CD14-positive monocyte (primary cell): ENCODE data around the gene EXD1. TPM values are rescaled to one million over a fixed set of nuclear protein-coding genes. Genes with fewer than 3 reads are reported as not detected.
"Not testable (repeated sequence)": the region's sequence is repeated elsewhere in the genome, so short reads cannot be mapped to it uniquely, and the experiment has no call there.

Source experiments
- DNase-seq, 3 donors: peaks; one replicate each; pipeline ENCODE4 v3.0.0-alpha.2; 2011 to 2022
- H2AFZ ChIP-seq: 2 replicates; pipeline ENCODE4 v1.6.0; 2012; ENCODE audit warnings: mild to moderate bottlenecking, low read depth, low read length, inconsistent platforms; ENCODE audit not compliant: insufficient read depth, poor library complexity, severe bottlenecking
- H3K27ac ChIP-seq, 2 donors: 1 replicate in 1 of 2; 2 replicates in 1 of 2; pipeline ENCODE4 v1.5.1; 2012 to 2013; ENCODE audit warnings: low read length in 2 of 2, control low read depth in 1 of 2, inconsistent platforms in 1 of 2, low read depth in 1 of 2, mild to moderate bottlenecking in 1 of 2
- H3K27me3 ChIP-seq, 2 donors: one replicate each; pipeline versions ENCODE4 v1.6.0 to v1.6.1; 2011 to 2013; ENCODE audit warnings: low read length in 2 of 2; ENCODE audit not compliant: control insufficient read depth in 2 of 2, insufficient read depth in 2 of 2
- H3K36me3 ChIP-seq, 2 donors: replicated peaks in 1 of 2; 1 replicate in 1 of 2; 2 replicates in 1 of 2; pipeline versions ENCODE4 v1.5.1 to v1.6.1; 2012 to 2013; ENCODE audit warnings: low read length in 2 of 2, control low read depth in 1 of 2, inconsistent platforms in 1 of 2, mild to moderate bottlenecking in 1 of 2; ENCODE audit not compliant: insufficient read depth in 2 of 2, control insufficient read depth in 1 of 2
- H3K4me1 ChIP-seq, 2 donors: 1 replicate in 1 of 2; 2 replicates in 1 of 2; pipeline versions ENCODE4 v1.5.1 to v1.6.1; 2012 to 2013; ENCODE audit warnings: low read length in 2 of 2, control low read depth in 1 of 2, inconsistent platforms in 1 of 2, mild to moderate bottlenecking in 1 of 2, moderate library complexity in 1 of 2; ENCODE audit not compliant: insufficient read depth in 2 of 2, control insufficient read depth in 1 of 2
- H3K4me2 ChIP-seq: replicated peaks from 2 replicates; pipeline ENCODE3; 2012; ENCODE audit warnings: low read length, moderate library complexity, mild to moderate bottlenecking; ENCODE audit not compliant: poor library complexity, severe bottlenecking; ENCODE audit errors: extremely low read depth
- H3K4me3 ChIP-seq, 3 experiments: fragments of 200-600 bp in 1 of 3; sonication (generic) in 1 of 3; replicated peaks in 1 of 3; 1 replicate in 2 of 3; 2 replicates in 1 of 3; pipeline ENCODE4 v1.5.1; 2011 to 2013; ENCODE audit warnings: low read length in 3 of 3, mild to moderate bottlenecking in 3 of 3, control low read depth in 2 of 3, low read depth in 2 of 3, inconsistent platforms in 1 of 3, moderate library complexity in 1 of 3
- H3K79me2 ChIP-seq: 2 replicates; pipeline ENCODE4 v1.6.0; 2012; ENCODE audit warnings: mild to moderate bottlenecking, control low read depth, inconsistent platforms, low read length, moderate library complexity; ENCODE audit not compliant: insufficient read depth
- H3K9ac ChIP-seq: 2 replicates; pipeline ENCODE4 v1.6.0; 2017; ENCODE audit warnings: low read length, mild to moderate bottlenecking; ENCODE audit not compliant: insufficient read depth, poor library complexity, severe bottlenecking
- H3K9me3 ChIP-seq, 2 donors: replicated peaks in 1 of 2; 1 replicate in 1 of 2; 2 replicates in 1 of 2; pipeline versions ENCODE4 v1.5.1 to v1.6.1; 2012 to 2013; ENCODE audit warnings: low read length in 2 of 2, control low read depth in 1 of 2; ENCODE audit not compliant: control insufficient read depth in 1 of 2, insufficient read depth in 1 of 2
- H4K20me1 ChIP-seq: 2 replicates; pipeline ENCODE4 v1.6.0; 2012; ENCODE audit warnings: mild to moderate bottlenecking, low read length, control low read depth, moderate library complexity; ENCODE audit not compliant: insufficient read depth
- H3K27ac Mint-ChIP-seq, 7 donors: one replicate each; pipeline ENCODE4 v1.8.0; 2020; ENCODE audit warnings: mild to moderate bottlenecking in 7 of 7, mixed read lengths in 7 of 7, moderate library complexity in 6 of 7, inconsistent platforms in 2 of 7
- H3K27me3 Mint-ChIP-seq, 3 donors: one replicate each; pipeline ENCODE4 v1.8.0; 2021 to 2022; ENCODE audit warnings: low read depth in 3 of 3, mild to moderate bottlenecking in 3 of 3, mixed read lengths in 3 of 3, moderate library complexity in 3 of 3, inconsistent platforms in 1 of 3
- H3K36me3 Mint-ChIP-seq, 2 donors: one replicate each; pipeline ENCODE4 v1.8.0; 2020; ENCODE audit warnings: mixed read lengths in 2 of 2, inconsistent platforms in 1 of 2, mild to moderate bottlenecking in 1 of 2
- H3K4me1 Mint-ChIP-seq: one replicate; pipeline ENCODE4 v1.8.0; 2020; ENCODE audit warnings: mild to moderate bottlenecking, mixed read lengths
- H3K4me3 Mint-ChIP-seq, 2 donors: one replicate each; pipeline ENCODE4 v1.8.0; 2020; ENCODE audit warnings: mild to moderate bottlenecking in 2 of 2, mixed read lengths in 2 of 2, moderate library complexity in 1 of 2
- H3K9me3 Mint-ChIP-seq, 7 donors: one replicate each; pipeline ENCODE4 v1.8.0; 2020 to 2022; ENCODE audit warnings: mixed read lengths in 7 of 7, mild to moderate bottlenecking in 6 of 7, moderate library complexity in 6 of 7, inconsistent platforms in 2 of 7
- WGBS: methylation state at CpG from one replicate; pipeline ENCODE4 v1.1.5; 2013; ENCODE audit warnings: missing lambda C conversion rate; ENCODE audit not compliant: insufficient coverage; 5-methylcytosine and 5-hydroxymethylcytosine counted together
- intact Hi-C, 2 donors: fragments of 100-400 bp; cut with micrococcal nuclease; formaldehyde crosslinking; loops; one replicate each; pipeline versions ENCODE4 v1.15.0 to v1.15.1; 2023
- polyA plus RNA-seq, 3 donors: library from polyadenylated mRNA; depleted of rRNA in 1 of 3; unstranded in 2 of 3; stranded (reverse) in 1 of 3; fragments of 300-500 nt in 2 of 3; fragments of >200 nt in 1 of 3; fragmentation: Illumina TruSeq in 2 of 3; gene quantifications; 1 replicate in 2 of 3; 2 replicates in 1 of 3; pipeline ENCODE4 v1.2.3, GENCODE V29; 2012 to 2021
- TF ChIP-seq, protein P1 (sequence below): fragments of 200-600 bp; IDR thresholded peaks from one replicate; pipeline ENCODE4 v1.8.0; 2022; ENCODE audit warnings: antibody characterized with exemption, mild to moderate bottlenecking

Gene EXD1
- polyA plus RNA-seq, 3 donors = 0.04 to 0.08 TPM; not detected in 1

DNA sequence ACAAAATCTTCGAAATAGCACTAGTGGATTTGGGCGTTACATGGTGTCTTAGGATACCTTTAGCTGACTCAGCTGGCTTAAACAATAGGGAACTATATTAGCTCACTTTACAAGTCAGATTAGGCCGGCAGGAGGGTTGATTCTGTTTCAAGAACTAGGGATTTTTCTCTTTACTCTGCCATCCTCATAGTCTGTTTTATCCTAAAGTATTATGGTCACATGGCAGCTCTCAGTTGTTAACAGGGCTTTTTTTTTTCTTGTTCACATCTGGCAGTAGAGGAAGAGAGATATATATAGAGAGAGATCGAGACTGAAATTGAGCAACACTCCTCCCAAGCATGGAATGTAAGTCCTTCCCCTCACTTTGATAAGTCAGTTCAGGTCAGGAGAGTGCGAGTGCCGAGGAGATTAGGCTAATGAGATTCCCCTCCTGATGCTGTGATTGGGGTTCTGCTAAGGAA, 33.4 kb upstream of the EXD1 start:
- TF ChIP-seq, protein P1, sequence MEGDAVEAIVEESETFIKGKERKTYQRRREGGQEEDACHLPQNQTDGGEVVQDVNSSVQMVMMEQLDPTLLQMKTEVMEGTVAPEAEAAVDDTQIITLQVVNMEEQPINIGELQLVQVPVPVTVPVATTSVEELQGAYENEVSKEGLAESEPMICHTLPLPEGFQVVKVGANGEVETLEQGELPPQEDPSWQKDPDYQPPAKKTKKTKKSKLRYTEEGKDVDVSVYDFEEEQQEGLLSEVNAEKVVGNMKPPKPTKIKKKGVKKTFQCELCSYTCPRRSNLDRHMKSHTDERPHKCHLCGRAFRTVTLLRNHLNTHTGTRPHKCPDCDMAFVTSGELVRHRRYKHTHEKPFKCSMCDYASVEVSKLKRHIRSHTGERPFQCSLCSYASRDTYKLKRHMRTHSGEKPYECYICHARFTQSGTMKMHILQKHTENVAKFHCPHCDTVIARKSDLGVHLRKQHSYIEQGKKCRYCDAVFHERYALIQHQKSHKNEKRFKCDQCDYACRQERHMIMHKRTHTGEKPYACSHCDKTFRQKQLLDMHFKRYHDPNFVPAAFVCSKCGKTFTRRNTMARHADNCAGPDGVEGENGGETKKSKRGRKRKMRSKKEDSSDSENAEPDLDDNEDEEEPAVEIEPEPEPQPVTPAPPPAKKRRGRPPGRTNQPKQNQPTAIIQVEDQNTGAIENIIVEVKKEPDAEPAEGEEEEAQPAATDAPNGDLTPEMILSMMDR = no peak
- Mint-ChIP-seq H3K4me1 (peaks cover 28% of the 10 kb centered on the region), H3K27me3 (peaks cover 0 to 3% (median 0%) of the 10 kb centered on the region in 3 donors), H3K27ac (peak overlapping the region in 5 of 7 donors; percentile 63 to 78 (median 68)), H3K36me3 (peaks cover 58 to 91% of the 10 kb centered on the region in 2 donors), H3K9me3 (peaks cover 0 to 2% (median 0%) of the 10 kb centered on the region in 7 donors), H3K4me3 (peak overlapping the region in 1 of 2 donors; percentile 61)
- Histone ChIP-seq H3K79me2 (no peaks in the 10 kb centered on the region), H3K9me3 (no peaks in the 10 kb centered on the region), H3K27me3 (no peaks in the 10 kb centered on the region), H3K4me3 (no peak overlapping the region), H3K27ac (peak overlapping the region in 1 of 2 donors; percentile 40), H3K4me2 (no peak overlapping the region), H3K9ac (no peak overlapping the region), H2AFZ (no peak overlapping the region), H3K4me1 (peaks cover 22 to 26% of the 10 kb centered on the region in 2 donors), H4K20me1 (no peaks in the 10 kb centered on the region), H3K36me3 (peaks cover 41 to 76% of the 10 kb centered on the region in 2 donors)
- 20% methylated on average over 1 of the region's 6 CpGs for WGBS
- no peak for DNase-seq
- intact Hi-C loops = no loop called here

DNA sequence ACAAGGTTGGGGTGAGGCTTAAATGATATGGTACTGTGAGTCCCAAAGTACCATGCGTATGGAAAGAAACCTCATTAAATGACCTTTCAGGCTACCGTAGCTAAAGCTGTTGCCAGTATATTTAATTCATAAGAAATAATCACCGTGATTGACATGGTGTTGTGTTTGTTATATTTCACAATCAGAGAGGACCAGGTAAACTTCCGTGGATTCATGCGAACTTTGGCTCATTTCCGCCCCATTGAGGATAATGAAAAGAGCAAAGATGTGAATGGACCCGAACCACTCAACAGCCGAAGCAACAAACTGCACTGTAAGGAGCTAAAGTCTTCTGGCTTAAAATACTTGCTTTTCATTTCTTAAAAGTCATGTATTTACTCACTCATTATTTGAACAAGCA, 32.0 kb upstream of the EXD1 start:
- peaks cover 34% of the 10 kb centered on the region for H3K4me1 Mint-ChIP-seq
- no peak overlapping the region for H3K4me3 Mint-ChIP-seq
- no peaks in the 10 kb centered on the region for H4K20me1 ChIP-seq
- no peak for DNase-seq
- WGBS = 100% methylated on average over 4 of the region's 8 CpGs
- peaks cover 50 to 78% of the 10 kb centered on the region in 2 donors for H3K36me3 ChIP-seq
- H3K27me3 Mint-ChIP-seq = peaks cover 0 to 3% (median 0%) of the 10 kb centered on the region in 3 donors
- no peaks in the 10 kb centered on the region for H3K27me3 ChIP-seq
- no peak overlapping the region for H3K27ac Mint-ChIP-seq
- peaks cover 26 to 32% of the 10 kb centered on the region in 2 donors for H3K4me1 ChIP-seq
- TF ChIP-seq, protein P1 = no peak
- no peak overlapping the region for H2AFZ ChIP-seq
- no peaks in the 10 kb centered on the region for H3K9me3 ChIP-seq
- no peak overlapping the region for H3K4me3 ChIP-seq
- H3K9me3 Mint-ChIP-seq = peaks cover 0 to 2% (median 0%) of the 10 kb centered on the region in 7 donors
- H3K9ac ChIP-seq = no peak overlapping the region
- no peaks in the 10 kb centered on the region for H3K79me2 ChIP-seq
- peak overlapping the region in 1 of 2 donors; percentile 29 for H3K27ac ChIP-seq
- H3K36me3 Mint-ChIP-seq = peaks cover 57 to 88% of the 10 kb centered on the region in 2 donors
- no peak overlapping the region for H3K4me2 ChIP-seq
- intact Hi-C loops = no loop called here

DNA sequence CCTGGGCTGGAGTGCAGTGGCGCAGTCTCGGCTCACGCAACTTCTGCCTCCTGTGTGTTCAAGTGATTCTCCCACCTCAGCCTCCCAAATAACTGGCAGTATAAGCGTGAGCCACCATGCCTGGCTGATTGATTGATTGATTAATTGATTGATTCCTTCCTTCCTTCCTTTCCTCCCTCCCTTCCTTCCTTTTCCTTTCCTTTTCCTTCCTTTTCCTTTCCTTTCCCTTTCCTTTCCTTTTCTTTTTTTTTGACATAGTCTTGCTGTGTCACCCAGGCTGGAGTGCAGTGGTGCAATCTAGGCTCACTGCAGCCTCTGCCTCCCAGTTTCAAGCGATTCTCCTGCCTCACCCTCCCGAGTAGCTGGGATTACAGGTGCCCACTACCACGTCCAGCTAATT, 30.4 kb upstream of the EXD1 start:
- intact Hi-C loops, H3K4me3 Mint-ChIP-seq, H3K79me2 ChIP-seq, H3K9me3 Mint-ChIP-seq, H3K27ac ChIP-seq, H3K4me3 ChIP-seq, H3K27ac Mint-ChIP-seq, H3K27me3 Mint-ChIP-seq, DNase-seq, H3K9ac ChIP-seq, H2AFZ ChIP-seq, H3K9me3 ChIP-seq, H4K20me1 ChIP-seq, H3K4me2 ChIP-seq, H3K27me3 ChIP-seq: not testable (repeated sequence)
- Mint-ChIP-seq H3K4me1 (peaks cover 42% of the 10 kb centered on the region), H3K36me3 (peaks cover 53 to 83% of the 10 kb centered on the region in 2 donors)
- Histone ChIP-seq H3K36me3 (peaks cover 52 to 76% of the 10 kb centered on the region in 2 donors), H3K4me1 (peaks cover 26 to 39% of the 10 kb centered on the region in 2 donors)
- WGBS = no CpG with 5 or more reads among the region's 7 CpGs
